NCI-H187 treated with DMSO at 0.1 percent for 48 hours (cell line): ENCODE data around the gene DCAF4.
A peak's percentile ranks its signal among the peaks of the same experiment; 100 is the strongest.

Experiments
- DNase-seq: peaks from one replicate; lab custom pipeline; 2025; lab: John Stamatoyannopoulos, UW

DCAF4 gene, protein sequence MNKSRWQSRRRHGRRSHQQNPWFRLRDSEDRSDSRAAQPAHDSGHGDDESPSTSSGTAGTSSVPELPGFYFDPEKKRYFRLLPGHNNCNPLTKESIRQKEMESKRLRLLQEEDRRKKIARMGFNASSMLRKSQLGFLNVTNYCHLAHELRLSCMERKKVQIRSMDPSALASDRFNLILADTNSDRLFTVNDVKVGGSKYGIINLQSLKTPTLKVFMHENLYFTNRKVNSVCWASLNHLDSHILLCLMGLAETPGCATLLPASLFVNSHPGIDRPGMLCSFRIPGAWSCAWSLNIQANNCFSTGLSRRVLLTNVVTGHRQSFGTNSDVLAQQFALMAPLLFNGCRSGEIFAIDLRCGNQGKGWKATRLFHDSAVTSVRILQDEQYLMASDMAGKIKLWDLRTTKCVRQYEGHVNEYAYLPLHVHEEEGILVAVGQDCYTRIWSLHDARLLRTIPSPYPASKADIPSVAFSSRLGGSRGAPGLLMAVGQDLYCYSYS

DNA sequence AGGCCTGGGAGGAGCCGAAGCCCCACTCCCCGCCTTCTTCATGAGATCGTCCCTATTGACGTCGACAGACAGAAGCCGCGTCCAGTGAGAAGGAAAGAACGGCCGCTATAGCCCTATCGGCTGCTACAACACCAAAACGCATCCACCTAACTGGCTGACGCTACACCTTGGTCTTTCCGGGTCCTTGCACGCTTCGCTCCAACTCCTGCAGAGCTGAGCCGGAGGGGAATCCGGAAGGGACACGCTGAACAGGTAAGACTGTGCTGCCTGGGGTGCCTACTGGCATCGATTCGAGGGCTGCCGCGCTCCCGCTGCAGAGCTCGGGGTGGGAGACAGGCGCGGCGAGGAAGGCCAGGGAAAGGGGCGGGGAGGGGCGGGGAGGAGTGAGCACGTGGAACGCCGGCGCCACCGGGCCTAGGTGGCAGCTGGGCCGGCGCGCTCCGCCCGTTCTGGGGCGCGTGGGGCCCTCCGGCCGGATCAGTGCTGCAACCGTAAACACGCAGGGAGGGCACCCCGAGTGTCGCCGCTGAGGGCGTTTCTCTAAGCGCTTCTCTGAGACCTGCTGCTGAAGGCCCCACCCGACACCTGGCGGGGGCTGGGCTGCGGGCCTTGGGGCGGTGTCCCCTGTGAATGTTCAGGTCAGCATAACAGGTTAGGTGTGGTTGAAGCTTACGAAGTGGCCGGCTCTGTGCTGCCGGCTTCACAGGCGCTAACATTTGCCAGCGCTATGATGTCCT is at the start of gene DCAF4:
Gene DCAF4 (plus strand): TSS at position 173 of the 737 bp plus-strand sequence. CDS start 11,515 bp downstream, outside the sequence.
- peak; percentile 97 for DNase-seq

DNA sequence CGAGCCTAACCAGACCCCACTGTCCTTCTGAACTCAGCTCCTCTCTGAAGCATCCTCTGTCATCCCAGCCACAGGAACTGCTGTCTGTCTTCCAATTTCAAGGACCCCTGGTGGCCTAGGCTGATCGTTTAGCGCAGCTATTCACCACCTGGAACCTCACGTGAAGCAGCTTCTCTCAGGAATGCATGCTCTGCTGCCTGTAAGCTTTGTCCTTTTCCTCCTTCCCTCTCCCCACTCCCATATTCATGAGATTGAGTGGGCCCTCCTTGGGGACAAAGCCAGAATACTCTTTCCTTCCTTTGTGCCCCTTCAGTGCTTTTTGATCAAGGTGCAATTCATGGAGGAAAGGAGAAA is 49.6 kb upstream of the DCAF4 start:
- DNase-seq = no peak

- no peak for DNase-seq
Observed at GRCh38 chr14:72878746-72879145, 47.5 kb upstream of the DCAF4 start.

GRCh38 chr14:72879431-72879830 is 46.8 kb upstream of the DCAF4 start:
- no peak for DNase-seq

DNA sequence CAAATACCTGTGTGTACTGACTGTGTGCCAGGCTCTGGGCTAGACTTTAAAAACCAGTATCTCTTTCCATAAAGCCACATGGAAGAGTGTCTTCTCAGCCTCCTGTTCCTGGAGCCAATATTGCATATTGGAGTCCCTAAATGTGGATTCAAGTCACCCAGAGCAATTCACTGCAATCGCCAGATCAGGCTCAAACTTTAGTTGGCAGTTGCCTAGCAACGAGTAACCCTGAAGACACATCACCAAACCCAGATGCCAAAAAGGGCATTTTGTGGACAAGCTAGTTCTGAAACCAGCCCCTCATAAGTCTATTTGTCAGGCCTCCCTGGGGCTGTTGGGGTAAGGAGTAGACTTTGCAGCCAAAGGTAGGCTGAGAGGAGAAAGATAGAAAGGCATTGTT is 46.1 kb upstream of the DCAF4 start:
- DNase-seq = no peak

DNA sequence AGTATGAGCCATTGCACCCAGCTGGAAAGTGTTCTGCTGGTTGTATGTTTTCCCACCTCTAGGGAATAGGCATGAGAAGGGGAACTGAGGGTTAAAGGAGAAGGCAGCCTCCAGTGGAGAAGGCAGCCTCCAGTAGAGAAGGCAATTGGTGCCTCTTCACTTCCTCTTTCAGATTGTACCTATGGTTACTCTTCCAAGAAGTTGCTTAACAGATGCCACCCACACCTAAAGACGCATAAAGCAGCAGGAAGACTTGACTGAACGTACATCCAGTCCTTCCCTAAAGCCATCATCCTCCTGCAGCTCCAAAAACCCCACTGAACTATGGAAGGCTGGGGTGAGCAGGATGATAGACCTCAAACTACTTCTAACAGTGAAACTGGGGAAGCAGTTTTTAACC is 45.4 kb upstream of the DCAF4 start:
- no peak for DNase-seq

- DNase-seq = no peak
Observed at GRCh38 chr14:72881543-72881942, 44.7 kb upstream of the DCAF4 start.

DNA sequence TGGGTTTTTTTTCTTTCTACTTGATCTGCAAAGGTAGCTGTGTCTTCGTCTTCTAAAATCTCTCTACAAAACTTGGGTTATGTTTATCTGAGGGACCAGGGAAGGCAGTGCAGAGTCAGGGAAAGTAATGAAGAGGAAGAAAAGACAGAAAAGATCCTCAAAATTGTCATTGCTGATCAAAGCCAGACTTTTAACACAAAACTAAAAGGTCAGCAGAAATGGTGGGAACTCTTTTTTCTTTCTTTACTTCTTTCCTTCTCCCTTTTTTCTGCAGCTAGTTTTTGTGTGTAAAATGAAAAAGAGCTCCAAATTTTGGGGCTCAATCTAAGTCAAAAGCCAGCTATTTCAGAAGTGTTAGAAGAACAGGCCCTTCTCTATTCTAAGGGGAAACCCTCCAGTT is 44.2 kb upstream of the DCAF4 start:
- no peak for DNase-seq

GRCh38 chr14:72882463-72882862 is 43.8 kb upstream of the DCAF4 start:
- no peak for DNase-seq

DNA sequence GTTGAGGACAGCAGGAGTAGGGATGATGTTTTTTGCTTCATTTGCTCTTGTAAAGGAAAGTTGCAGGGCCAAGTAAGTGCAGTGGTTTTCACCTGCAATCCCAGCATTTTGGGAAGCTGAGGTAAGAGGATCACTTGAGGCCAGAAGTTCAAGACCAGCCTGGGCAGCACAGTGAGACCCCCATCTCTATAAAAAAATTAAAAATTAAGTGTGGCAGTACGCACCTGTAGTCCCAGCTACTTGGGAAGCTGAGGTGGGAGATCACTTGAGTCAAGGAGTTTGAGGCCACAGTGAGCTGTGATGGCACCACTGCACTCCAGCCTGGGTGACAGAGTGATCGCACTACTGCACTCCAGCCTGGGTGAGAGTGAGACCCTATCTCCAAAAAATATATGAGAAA is 43.2 kb upstream of the DCAF4 start:
- DNase-seq = no peak

GRCh38 chr14:72883961-72884360 is 42.3 kb upstream of the DCAF4 start:
- DNase-seq = no peak

DNA sequence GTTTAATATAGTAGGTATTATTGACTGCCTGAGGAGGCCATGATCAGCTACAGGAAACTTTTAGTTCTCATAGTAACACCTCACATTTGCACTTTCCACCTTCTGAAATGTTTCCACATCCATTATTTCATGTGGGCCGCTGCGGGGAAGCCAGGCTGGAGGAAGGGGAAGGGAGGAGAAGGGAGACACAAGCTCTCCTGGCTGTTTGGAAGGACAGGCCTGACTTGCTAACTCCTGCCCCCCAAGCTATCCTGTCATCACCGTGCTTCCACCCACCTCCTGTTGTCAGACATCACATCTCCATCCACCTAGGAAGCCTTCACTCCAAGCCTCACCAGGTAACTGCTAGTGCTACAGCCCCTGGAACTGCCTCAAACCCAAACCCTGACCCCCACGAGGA is 41.9 kb upstream of the DCAF4 start:
- no peak for DNase-seq

DNA sequence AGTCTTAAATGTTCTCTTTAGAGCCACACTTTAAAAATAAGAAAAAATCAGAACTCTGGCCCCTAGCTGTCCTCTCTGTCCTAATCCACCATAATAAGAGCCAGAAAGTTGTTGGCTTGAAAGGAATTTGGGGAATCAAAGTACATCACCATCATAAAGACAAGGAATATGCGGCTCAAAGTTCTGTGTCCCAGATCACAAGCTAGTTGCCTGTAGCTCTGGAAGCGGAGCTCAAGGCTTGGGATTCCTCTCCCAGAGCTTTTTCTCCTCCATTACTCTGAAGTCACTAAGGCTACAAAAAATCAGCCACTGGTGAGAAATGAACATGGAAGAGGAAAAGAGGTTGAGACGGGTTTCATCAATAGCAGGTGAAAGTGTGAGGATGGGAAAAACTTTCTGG is 38.8 kb upstream of the DCAF4 start:
- DNase-seq = no peak

DNA sequence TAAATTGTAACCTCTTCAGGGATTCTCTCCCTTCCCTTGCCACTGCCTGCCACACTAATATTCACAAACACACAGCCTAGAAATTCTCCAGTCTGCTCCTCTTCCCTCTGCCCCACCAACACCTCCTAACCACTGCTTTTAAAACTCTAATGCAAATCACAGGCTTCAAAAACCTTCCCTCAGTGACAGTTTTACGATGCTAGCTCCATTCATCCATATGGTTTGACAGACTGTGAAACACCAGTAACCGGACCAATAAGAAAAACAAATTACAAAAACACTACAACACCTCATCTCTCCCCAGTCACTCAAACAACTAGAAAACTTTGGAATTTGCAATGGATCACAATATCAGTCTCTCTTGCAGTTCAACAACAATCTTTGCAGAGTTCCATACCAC is 38.1 kb upstream of the DCAF4 start:
- no peak for DNase-seq

GRCh38 chr14:72888636-72889201 is 37.5 kb upstream of the DCAF4 start:
- DNase-seq = no peak

DNA sequence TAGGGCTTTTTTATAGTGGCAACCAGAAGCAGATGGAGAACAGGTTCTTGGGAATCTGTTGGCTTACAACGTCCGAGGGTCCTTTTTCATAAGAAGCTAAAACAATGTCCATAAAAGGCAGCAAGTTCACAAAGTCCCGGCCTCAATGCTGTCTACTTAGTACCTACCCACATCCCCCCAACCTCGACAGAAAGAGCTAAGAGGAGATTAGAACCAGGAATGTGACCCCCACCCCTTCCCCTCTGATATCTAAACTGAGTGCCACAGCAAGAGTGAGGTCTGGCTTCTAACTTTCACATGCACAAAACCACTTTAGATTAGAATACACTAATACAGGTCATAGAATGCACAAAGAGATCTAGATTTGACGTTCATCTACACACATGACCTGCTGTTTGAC is 36.9 kb upstream of the DCAF4 start:
- no peak for DNase-seq

DNA sequence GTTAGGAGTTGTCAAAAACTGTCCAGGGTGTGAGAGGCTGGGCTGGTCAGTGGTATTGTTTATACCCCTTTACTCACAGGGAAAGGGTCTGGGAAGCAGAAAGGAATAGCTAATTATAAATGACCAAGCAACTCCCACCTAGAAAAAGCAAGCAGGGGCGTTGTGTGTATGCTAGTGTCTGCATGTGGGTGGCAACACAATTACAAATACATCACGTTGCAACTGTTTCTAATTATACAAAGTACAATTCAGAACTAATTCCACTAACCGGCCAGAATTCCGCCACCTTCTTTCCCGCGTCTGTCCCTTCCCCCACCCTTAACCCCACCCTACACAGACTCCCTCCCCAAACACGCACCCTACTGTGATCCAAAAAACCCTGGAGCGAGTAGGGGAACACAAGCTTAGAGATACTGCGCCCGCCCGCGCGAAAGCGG is 34.6 kb upstream of the DCAF4 start:
- DNase-seq = no peak

DNA sequence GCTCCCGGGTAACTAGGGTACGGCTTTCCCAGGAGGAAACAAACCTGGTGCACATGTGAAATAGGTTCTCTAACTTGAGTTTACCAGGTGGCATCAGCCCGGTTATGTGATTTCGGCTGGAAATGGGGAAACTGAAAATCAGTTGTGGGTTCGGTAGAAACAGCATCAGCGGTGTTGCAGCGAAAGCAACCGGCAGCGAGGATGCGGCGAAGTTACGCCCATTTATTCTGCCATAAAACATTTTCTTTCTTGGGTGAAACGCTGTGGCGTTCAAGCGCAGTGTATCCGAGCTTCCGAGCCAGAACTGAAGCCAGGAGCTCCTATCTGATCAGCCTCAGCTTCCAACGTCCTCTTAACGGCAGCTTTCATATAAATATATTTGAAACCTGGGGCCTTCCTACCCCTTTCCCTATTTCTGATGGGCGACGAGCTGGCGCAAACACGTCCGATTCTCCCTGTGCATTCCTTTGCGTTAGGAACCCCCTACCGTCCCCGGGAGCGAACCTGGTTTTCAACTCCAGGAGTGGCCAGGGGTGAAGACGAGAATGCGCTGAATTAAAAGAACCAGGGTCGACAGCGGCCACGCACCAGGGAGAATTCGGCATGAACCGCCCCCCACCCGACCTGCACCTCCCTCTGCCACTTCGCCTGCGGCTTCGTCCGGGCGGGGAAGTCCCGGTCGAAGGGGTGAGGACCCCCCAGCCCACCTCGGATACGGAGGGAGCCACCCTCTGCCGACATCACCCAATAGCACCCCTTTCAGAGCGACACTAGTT is 34.0 kb upstream of the DCAF4 start:
- no peak for DNase-seq

DNA sequence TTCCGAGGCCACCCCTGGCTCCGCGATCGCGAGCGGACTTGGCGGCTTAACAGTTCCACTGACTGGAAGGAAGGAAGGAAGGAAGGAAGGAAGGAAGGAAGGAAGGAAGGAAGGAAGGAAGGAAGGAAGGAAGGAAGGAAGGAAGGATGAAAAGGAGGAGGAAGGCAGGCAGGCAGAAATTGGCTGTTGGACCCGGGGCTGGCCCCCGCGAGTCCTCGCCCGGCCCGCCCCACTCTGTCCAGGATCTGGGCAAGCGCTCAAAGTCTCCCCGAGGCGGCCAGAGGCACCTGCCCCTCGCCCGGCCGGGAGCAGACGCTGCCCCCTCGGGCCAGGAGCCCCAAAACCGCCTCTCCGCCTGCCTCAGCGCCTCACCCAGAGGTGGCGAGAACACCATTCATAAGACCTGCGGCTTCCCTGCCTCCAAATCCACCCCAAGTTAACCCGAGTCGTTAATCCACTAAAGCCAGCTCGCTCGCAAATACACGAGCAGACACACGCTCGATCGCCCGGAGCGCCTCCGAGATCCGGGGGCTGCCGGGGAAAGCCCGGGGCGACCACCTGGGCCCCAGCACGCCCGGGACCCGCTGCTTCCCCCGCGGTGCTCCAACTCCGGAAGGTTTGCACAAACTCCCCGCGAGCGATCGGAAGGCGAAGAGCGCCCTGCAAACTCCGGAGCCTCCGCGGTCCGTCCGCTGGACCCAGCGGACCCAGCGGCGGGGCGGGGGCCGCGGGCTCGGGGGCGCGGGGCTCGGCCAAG is 33.2 kb upstream of the DCAF4 start:
- DNase-seq = no peak

GRCh38 chr14:72893636-72894322 is 32.5 kb upstream of the DCAF4 start, which contains the start of gene DPF3:
Gene DPF3 (minus strand): TSS chr14:72894101. CDS start chr14:72894088, 13 bp downstream.
- peak; percentile 86 for DNase-seq

GRCh38 chr14:72894323-72894622 is 32.0 kb upstream of the DCAF4 start:
- no peak for DNase-seq
